ENCODE measurements around the gene LILRA2. TPM values are rescaled to one million over a fixed set of nuclear protein-coding genes. Genes with fewer than 3 reads are reported as not detected.
"Not testable (repeated sequence)": the region's sequence is repeated elsewhere in the genome, so short reads cannot be mapped to it uniquely, and the experiment has no call there.

The LILRA2 gene
- total RNA-seq, 1 experiment from 2014 or later, result not detected

- Histone ChIP-seq H3K27ac (no peak overlapping the region), H3K4me1 (no peaks in the 10 kb centered on the region), H3K4me3 (no peak overlapping the region), H3K36me3 (no peaks in the 10 kb centered on the region), H3K27me3 (no peaks in the 10 kb centered on the region), H3K9me3 (replicated peaks) (no peaks in the 10 kb centered on the region)
- no peak for DNase-seq
Measured at GRCh38 chr19:54612428-54612827, 38.8 kb downstream of the LILRA2 start.

- DNase-seq, result no peak
- H3K9me3 ChIP-seq (replicated peaks), result no peaks in the 10 kb centered on the region
- H3K4me1 ChIP-seq, result no peaks in the 10 kb centered on the region
- H3K4me3 ChIP-seq, result no peak overlapping the region
- no peaks in the 10 kb centered on the region for H3K36me3 ChIP-seq
- H3K27ac ChIP-seq, result no peak overlapping the region
- H3K27me3 ChIP-seq, result no peaks in the 10 kb centered on the region
Measured at GRCh38 chr19:54614726-54615125, 41.1 kb downstream of the LILRA2 start.

- Histone ChIP-seq H3K36me3 (no peaks in the 10 kb centered on the region), H3K4me3 (no peak overlapping the region), H3K27me3 (no peaks in the 10 kb centered on the region), H3K27ac (no peak overlapping the region), H3K9me3 (replicated peaks) (no peaks in the 10 kb centered on the region), H3K4me1 (no peaks in the 10 kb centered on the region)
- DNase-seq, result no peak
Measured at GRCh38 chr19:54616057-54616456, 42.5 kb downstream of the LILRA2 start.

GRCh38 chr19:54616821-54617560 lies 43.4 kb downstream of the LILRA2 start:
- Histone ChIP-seq H3K36me3 (no peaks in the 10 kb centered on the region), H3K27ac (no peak overlapping the region)
- no peak for DNase-seq

GRCh38 chr19:54620464-54620863 lies 46.9 kb downstream of the LILRA2 start:
- no peak for DNase-seq
- H3K4me1 ChIP-seq, result no peaks in the 10 kb centered on the region
- no peak overlapping the region for H3K27ac ChIP-seq
- no peaks in the 10 kb centered on the region for H3K36me3 ChIP-seq
- no peak overlapping the region for H3K4me3 ChIP-seq
- H3K27me3 ChIP-seq, result no peaks in the 10 kb centered on the region
- no peaks in the 10 kb centered on the region for H3K9me3 ChIP-seq (replicated peaks)

More at GRCh38 chr19:54616821-54617560, 43.4 kb downstream of the LILRA2 start:
- Histone ChIP-seq H3K4me3 (no peak overlapping the region), H3K4me1 (no peaks in the 10 kb centered on the region), H3K27me3 (no peaks in the 10 kb centered on the region), H3K9me3 (replicated peaks) (no peaks in the 10 kb centered on the region)

DNA sequence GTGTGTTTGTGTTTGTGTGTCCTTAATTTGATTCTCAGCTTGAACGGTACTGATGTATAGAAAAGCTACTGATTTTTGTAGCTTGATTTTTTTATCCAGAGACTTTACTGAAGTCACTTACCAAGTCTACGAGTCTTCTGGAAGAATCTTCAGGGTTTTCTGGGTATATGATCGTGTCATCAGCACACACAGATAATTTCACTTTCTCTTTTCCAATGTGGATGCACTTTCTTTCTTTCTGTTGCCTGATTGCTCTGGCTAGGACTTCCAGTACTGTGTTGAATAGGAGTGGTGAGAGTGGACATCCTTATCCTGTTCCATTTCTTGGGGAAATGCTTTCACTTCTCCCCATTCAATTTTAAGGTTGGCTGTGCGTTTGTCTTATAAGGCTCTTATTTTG lies 48.8 kb downstream of the LILRA2 start:
- Histone ChIP-seq H3K9me3 (replicated peaks) (no peaks in the 10 kb centered on the region), H3K36me3 (no peaks in the 10 kb centered on the region), H3K27me3 (no peaks in the 10 kb centered on the region), H3K4me3 (no peak overlapping the region), H3K27ac (no peak overlapping the region), H3K4me1 (no peaks in the 10 kb centered on the region)
- no peak for DNase-seq

GRCh38 chr19:54624234-54624633 lies 50.6 kb downstream of the LILRA2 start:
- not testable (repeated sequence) for H3K27ac ChIP-seq; H3K36me3 ChIP-seq; H3K27me3 ChIP-seq; DNase-seq; H3K9me3 ChIP-seq (replicated peaks); H3K4me1 ChIP-seq; H3K4me3 ChIP-seq

GRCh38 chr19:54624934-54625730 lies 51.5 kb downstream of the LILRA2 start:
- not testable (repeated sequence) for H3K4me3 ChIP-seq; H3K4me1 ChIP-seq; H3K27ac ChIP-seq; H3K27me3 ChIP-seq; H3K9me3 ChIP-seq (replicated peaks); H3K36me3 ChIP-seq; DNase-seq

DNA sequence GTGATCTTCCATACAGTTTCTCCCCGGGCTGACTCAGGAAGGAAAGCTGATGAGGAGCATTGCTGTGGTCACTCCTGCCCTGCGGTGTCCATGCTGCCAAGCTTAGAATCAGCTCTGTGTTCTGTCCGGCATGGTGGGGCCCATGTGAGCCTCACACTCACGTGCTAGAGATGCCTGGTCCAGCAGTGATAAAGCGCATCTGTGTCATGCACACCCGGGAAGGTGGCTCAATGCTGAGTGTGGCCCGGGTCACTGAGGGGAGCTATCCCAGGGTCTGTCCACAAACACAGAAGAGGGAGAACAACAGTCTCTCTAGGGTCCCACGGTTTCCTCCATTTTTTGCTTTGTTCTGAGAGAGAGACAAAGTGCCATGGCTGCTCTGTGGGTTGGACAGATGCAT lies 53.2 kb downstream of the LILRA2 start:
- no peaks in the 10 kb centered on the region for H3K27me3 ChIP-seq
- no peaks in the 10 kb centered on the region for H3K4me1 ChIP-seq
- H3K9me3 ChIP-seq (replicated peaks), result no peaks in the 10 kb centered on the region
- H3K36me3 ChIP-seq, result no peaks in the 10 kb centered on the region
- no peak overlapping the region for H3K27ac ChIP-seq
- DNase-seq, result no peak
- no peak overlapping the region for H3K4me3 ChIP-seq

GRCh38 chr19:54627912-54628311 lies 54.3 kb downstream of the LILRA2 start:
- H3K27me3 ChIP-seq; DNase-seq; H3K36me3 ChIP-seq; H3K4me1 ChIP-seq; H3K4me3 ChIP-seq; H3K27ac ChIP-seq; H3K9me3 ChIP-seq (replicated peaks): not testable (repeated sequence)

DNA sequence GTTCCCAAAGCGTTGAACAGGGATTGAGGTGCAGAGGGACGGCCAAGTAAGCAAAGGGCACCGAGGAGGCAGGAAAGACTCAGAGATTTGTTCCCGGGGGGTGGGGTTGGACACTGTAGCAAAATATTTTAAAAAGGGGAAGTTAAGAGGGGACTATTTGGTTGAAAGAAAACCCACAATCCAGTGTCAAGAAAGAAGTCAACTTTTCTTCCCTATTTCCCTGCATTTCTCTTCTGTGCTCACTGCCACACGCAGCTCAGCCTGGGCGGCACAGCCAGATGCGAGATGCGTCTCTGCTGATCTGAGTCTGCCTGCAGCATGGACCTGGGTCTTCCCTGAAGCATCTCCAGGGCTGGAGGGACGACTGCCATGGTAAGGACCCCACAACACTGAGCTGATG lies 56.7 kb downstream of the LILRA2 start, which contains the start of gene LILRB1:
LILRB1 (plus strand) TSS at position 223 of the 400 bp plus-strand sequence. CDS start 590 bp downstream, outside the sequence.
- not testable (repeated sequence) for H3K4me3 ChIP-seq; H3K27ac ChIP-seq; H3K9me3 ChIP-seq (replicated peaks)

DNA sequence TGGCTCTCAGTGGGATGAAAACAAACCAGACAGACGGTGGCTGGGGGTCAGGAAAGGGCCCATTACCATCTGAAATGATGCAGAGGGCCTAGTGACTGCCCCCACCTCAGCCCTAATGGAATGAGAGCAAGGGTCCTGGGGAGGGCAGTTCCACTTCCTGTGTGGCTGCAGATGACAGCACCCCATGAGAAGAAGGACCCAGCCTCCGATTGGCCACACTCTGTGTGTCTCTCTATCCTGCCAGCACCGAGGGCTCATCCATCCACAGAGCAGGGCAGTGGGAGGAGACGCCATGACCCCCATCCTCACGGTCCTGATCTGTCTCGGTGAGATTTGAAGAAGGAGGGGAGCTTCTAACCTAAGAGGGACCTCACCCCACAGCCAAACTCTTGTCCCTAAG lies 57.2 kb downstream of the LILRA2 start:
- Histone ChIP-seq H3K27me3 (no peaks in the 10 kb centered on the region), H3K9me3 (replicated peaks) (no peaks in the 10 kb centered on the region), H3K4me1 (no peaks in the 10 kb centered on the region), H3K36me3 (no peaks in the 10 kb centered on the region), H3K27ac (no peak overlapping the region), H3K4me3 (no peak overlapping the region)
- no peak for DNase-seq

More for the DNA sequence above, 56.7 kb downstream of the LILRA2 start, which contains the start of gene LILRB1:
- DNase-seq, H3K4me1 ChIP-seq, H3K27me3 ChIP-seq, H3K36me3 ChIP-seq: not testable (repeated sequence)

- not testable (repeated sequence) for H3K4me1 ChIP-seq; H3K9me3 ChIP-seq (replicated peaks); H3K36me3 ChIP-seq; H3K27me3 ChIP-seq; H3K4me3 ChIP-seq; H3K27ac ChIP-seq; DNase-seq
Measured at GRCh38 chr19:54631489-54632337, 58.1 kb downstream of the LILRA2 start.

DNA sequence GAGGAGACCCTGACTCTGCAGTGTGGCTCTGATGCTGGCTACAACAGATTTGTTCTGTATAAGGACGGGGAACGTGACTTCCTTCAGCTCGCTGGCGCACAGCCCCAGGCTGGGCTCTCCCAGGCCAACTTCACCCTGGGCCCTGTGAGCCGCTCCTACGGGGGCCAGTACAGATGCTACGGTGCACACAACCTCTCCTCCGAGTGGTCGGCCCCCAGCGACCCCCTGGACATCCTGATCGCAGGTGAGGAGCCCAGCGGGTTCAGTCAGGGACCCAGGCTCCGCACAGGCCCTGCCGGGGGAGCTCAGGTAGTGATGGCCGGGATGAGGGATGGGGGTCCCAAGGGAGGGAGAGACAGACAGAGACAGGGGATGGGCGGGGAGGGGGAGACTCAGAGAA lies 58.9 kb downstream of the LILRA2 start:
- H3K27me3 ChIP-seq; H3K4me1 ChIP-seq; H3K27ac ChIP-seq; DNase-seq; H3K36me3 ChIP-seq; H3K9me3 ChIP-seq (replicated peaks); H3K4me3 ChIP-seq: not testable (repeated sequence)

DNA sequence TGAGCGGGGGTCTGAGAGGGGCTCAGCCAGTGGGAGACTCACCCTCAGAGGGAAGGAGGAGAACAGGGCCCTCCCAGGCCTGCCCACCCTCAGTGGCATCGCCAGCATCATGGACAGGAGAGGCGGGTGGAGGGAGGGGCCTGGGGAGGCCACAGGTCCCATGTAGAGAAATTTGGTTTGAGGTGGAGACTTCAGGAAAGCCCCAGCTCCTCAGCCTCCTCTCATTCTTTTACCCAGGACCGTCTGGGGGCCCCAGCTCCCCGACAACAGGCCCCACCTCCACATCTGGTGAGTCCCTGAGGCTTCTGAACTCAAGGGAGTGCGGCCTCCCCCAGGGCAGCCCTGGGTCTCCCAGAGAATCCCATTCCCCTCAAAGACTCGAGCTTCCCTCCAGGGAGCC lies 59.8 kb downstream of the LILRA2 start:
- H3K9me3 ChIP-seq (replicated peaks), result no peaks in the 10 kb centered on the region
- no peaks in the 10 kb centered on the region for H3K4me1 ChIP-seq
- no peaks in the 10 kb centered on the region for H3K27me3 ChIP-seq
- DNase-seq, result no peak
- no peak overlapping the region for H3K4me3 ChIP-seq
- no peak overlapping the region for H3K27ac ChIP-seq
- no peaks in the 10 kb centered on the region for H3K36me3 ChIP-seq

Data from SJCRH30 (cell line).